Keratinocyte (primary cell): ENCODE data around the gene TLL2.

Experiments used
- EZH2 ChIP-seq: IDR thresholded peaks from one replicate; pipeline ENCODE4 v1.6.1; 2012; ENCODE audit warnings: inconsistent platforms, mild to moderate bottlenecking, low read length, moderate library complexity
- TF ChIP-seq, protein P1 (sequence below), 3 experiments: IDR thresholded peaks in 1 of 3; conservative IDR thresholded peaks in 1 of 3; optimal IDR thresholded peaks in 1 of 3; 2 replicates in 2 of 3; 3 replicates in 1 of 3; pipeline versions ENCODE3 to v1.5.1; 2011; ENCODE audit warnings: low read length in 3 of 3, mild to moderate bottlenecking in 3 of 3, moderate library complexity in 2 of 3, control low read depth in 1 of 3, inconsistent platforms in 1 of 3; ENCODE audit not compliant: insufficient read depth in 2 of 3; ENCODE audit errors: extremely low read depth in 1 of 3

- TF ChIP-seq, protein P1, sequence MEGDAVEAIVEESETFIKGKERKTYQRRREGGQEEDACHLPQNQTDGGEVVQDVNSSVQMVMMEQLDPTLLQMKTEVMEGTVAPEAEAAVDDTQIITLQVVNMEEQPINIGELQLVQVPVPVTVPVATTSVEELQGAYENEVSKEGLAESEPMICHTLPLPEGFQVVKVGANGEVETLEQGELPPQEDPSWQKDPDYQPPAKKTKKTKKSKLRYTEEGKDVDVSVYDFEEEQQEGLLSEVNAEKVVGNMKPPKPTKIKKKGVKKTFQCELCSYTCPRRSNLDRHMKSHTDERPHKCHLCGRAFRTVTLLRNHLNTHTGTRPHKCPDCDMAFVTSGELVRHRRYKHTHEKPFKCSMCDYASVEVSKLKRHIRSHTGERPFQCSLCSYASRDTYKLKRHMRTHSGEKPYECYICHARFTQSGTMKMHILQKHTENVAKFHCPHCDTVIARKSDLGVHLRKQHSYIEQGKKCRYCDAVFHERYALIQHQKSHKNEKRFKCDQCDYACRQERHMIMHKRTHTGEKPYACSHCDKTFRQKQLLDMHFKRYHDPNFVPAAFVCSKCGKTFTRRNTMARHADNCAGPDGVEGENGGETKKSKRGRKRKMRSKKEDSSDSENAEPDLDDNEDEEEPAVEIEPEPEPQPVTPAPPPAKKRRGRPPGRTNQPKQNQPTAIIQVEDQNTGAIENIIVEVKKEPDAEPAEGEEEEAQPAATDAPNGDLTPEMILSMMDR (optimal IDR thresholded peaks at IDR 0.05 in 1 of 3, IDR thresholded peaks at IDR 0.05 in 1 of 3, conservative IDR thresholded peaks at IDR 0.05 in 1 of 3; ENCODE audit: extremely low read depth in 1 of 3, insufficient read depth in 2 of 3, low read length in 3 of 3): peak; percentile 33 to 65 (median 50)
- no peak for TF ChIP-seq EZH2
Observed at GRCh38 chr10:96491303-96491702, 22.4 kb downstream of the TLL2 start.
